Measurements from ENCODE around the gene SOWAHD. TPM values are rescaled to one million over a fixed set of nuclear protein-coding genes. Genes with fewer than 3 reads are reported as not detected.
A peak's percentile ranks its signal among the peaks of the same experiment; 100 is the strongest.
"Not testable (repeated sequence)": the region's sequence is repeated elsewhere in the genome, so short reads cannot be mapped to it uniquely, and the experiment has no call there.

Gene SOWAHD
- total RNA-seq, 1 experiment from 2014 or later: 3.0 TPM

GRCh38 chrX:119758731-119759247, 401 bp downstream of the SOWAHD start:
- DNase-seq (ENCODE audit: low read depth): no peak

DNA sequence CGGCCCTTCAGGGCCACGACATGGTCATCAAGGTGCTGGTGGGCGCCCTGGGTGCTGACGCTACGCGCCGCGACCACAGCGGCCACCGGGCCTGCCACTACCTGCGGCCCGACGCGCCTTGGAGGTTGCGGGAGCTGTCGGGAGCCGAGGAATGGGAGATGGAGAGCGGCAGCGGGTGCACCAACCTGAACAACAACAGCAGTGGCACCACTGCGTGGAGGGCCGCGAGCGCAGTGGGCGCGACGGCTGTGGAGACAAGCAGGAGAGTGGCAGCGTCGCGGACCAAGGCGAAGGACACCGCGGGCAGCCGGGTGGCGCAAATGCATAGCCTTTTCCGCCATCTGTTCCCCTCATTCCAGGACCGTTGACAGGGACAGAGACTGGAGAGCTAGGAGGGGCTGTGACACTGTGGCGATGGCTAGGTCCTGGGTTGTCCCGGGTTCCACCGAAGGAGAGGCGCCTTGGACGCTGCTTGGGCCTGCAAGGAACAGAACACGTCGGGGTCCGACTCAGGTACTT, 919 bp downstream of the SOWAHD start:
- DNase-seq (ENCODE audit: low read depth): no peak

- no peak for DNase-seq (ENCODE audit: low read depth)
Observed at GRCh38 chrX:119760026-119760877, 1.9 kb downstream of the SOWAHD start.

- DNase-seq (ENCODE audit: low read depth): peak; percentile 86
Observed at GRCh38 chrX:119762718-119763117, 4.3 kb downstream of the SOWAHD start.

GRCh38 chrX:119763181-119763580, 4.8 kb downstream of the SOWAHD start:
- peak; percentile 98 for DNase-seq (ENCODE audit: low read depth)

DNA sequence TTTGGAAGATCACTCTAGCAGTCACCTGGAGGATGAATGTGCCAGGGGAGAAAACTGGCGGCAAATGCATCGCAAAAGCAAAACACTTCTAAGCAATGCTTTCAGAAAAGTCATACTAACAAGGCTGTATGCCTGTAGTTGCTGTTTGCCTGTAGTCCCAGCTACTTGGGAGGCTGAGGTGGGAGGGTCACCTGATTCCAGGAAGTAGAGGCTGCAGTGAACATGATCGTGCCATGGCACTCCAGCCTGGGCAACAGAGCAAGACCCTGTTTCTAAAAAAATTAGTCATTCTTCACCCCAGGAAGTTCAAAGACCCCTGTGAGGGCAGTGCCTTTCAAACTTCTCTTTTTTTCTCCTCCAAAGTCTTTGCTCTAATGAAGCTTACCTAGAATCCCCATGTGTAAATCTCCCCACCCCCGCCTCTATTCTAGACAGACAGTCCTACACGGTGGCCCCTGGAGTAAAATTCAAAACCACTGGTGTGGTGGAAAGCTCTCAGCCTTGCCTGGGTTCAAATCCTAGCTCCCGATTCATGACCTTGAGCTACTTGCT, 5.5 kb downstream of the SOWAHD start:
- peak; percentile 34 for DNase-seq (ENCODE audit: low read depth)

GRCh38 chrX:119768436-119768835, 10.0 kb downstream of the SOWAHD start:
- peak; percentile 87 for DNase-seq (ENCODE audit: low read depth)

DNA sequence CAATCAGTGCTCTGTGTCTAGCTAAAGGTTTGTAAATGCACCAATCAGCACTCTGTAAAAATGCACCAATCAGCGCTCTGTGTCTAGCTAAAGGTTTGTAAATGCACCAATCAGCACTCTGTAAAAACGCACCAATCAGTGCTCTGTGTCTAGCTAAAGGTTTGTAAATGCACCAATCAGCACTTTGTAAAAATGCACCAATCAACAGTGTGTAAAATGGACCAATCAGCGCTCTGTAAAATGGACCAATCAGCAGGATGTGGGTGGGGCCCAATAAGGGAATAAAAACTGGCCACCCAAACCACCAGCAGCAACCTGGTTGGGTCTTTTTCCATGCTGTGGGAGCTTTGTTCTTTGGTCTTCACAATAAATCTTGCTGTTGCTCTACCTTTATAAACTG, 11.0 kb downstream of the SOWAHD start:
- DNase-seq (ENCODE audit: low read depth): not testable (repeated sequence)

- no peak for DNase-seq (ENCODE audit: low read depth)
Observed at GRCh38 chrX:119775517-119776238, 17.3 kb downstream of the SOWAHD start.

GRCh38 chrX:119778829-119779228, 20.4 kb downstream of the SOWAHD start:
- no peak for DNase-seq (ENCODE audit: low read depth)

GRCh38 chrX:119783026-119783425, 24.6 kb downstream of the SOWAHD start:
- DNase-seq (ENCODE audit: low read depth): no peak

DNA sequence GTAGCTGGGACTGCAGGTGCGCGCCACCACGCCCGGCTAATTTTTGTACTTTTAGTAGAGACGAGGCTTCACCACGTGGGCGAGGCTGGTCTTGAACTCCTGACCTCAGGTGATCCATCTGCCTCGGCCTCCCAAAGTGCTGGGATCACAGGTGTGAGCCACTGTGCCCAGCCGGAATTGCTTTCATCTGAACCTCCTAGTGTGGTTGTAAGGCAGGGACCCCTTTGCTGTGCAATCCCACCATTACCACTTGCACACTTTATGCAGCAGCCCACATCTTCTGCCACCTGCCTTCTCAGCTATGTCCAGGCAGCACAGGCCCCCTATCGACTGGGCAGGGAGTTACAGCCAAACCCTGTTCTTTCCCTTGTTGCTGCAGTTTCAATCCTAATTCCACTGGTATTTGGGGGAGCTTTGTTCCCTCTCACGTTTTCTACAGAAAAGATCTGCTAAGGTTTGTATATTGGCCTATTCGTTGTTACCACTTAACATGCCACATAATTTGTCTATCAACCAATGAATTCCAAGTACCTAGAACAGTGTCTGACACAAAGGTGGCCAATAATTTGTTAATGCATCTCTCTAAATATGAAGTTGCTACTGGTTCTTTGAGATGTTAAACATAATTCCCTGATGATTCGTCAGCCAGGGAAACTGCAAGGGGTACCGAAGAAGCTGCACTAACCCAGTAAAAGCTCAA, 26.5 kb downstream of the SOWAHD start:
- peak; percentile 42 for DNase-seq (ENCODE audit: low read depth)

DNA sequence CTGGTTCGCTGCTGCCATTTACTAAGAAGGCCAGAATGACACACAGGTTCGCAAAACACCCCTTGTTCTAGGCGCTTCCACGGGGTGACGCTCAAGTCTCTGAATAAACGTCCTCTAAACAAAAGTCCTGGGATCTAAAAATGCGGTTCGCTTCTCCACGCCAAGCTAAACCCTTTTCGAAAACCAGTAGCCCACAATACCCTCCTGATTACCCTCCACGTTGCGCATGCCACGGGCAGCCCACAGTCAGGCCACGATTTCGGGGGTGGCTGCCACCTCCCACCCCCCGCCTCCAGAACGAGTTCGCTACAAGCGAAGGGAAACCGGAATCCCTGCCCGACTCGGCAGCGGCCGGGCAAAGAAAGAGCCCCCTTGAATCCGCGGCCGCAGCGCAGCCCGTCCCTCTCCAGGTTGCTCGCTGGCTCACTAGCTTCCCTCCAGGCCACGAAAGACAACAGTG, 32.6 kb downstream of the SOWAHD start:
- peak; percentile 71 for DNase-seq (ENCODE audit: low read depth)

GRCh38 chrX:119791437-119792231, 33.2 kb downstream of the SOWAHD start, which contains the start of gene RPL39:
TSS of gene RPL39 (minus strand) at chrX:119791630. CDS start at chrX:119791576, 54 bp downstream.
- peak; percentile 95 for DNase-seq (ENCODE audit: low read depth)

GRCh38 chrX:119801253-119802221, 43.1 kb downstream of the SOWAHD start:
- DNase-seq (ENCODE audit: low read depth): no peak

DNA sequence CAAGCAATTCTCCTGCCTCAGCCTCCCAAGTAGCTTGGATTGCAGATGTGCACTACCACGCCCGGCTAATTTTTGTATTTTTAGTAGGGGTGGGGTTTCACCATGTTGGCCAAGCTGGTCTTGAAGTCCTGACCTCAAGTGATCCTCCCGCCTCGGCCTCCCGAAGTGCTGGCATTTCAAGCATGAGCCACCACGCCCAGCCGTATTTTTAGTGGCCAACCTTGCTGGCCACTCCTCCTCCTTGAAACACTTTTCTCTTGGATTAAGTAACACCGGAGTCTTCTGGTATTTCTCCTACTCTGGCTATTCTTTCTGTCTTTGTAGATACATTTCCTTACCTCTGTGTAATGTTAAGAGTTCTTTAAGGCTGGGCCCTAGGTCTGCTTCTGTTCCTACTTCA, 44.2 kb downstream of the SOWAHD start:
- no peak for DNase-seq (ENCODE audit: low read depth)

DNA sequence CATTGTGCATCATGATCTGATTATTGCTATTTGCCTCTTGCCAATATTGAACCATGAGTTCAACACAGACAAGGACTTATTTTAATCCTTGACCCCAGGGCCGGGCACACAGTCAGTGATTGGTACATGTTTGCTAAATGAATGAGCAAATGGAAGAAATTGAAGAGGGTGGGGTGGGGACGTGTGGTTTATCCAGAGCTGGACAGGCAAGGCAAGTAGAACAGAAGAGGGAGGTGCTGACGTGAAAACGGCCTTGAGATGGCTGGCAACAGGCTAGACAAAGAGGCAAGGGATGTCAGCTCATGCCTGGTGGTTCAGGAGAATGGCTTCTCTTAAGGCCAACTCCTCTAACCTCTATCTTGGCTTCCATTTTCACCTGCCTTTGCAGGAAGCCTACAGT, 50.1 kb downstream of the SOWAHD start:
- not testable (repeated sequence) for DNase-seq (ENCODE audit: low read depth)

DNA sequence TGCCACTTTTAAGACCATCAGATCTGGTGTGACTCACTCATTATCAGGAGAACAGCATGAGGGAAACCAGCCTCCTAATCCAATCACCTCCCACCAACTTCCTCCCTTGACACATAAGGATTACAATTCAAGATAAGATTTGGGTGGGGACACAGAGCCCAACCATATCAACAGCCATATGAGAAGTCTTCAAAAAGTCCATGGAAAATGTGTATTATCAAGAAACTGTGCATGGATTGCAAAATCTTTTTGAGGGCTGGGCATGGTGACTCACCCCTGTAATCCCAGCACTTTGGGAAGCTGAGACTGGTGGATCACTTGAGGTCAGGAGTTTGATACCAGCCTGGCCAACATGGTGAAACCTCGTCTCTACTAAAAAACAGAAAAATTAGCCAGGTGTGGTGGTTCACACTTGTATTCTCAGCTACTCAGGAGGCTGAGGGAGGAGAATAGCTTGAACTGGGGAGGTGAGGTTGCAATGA, 50.8 kb downstream of the SOWAHD start:
- peak; percentile 31 for DNase-seq (ENCODE audit: low read depth)
